H1 (cell line): ENCODE measurements around the gene PARP15. TPM values are rescaled to one million over a fixed set of nuclear protein-coding genes. Genes with fewer than 3 reads are reported as not detected.

ENCODE experiments used
- CTCF ChIA-PET: fragments of 300-600 bp; sonication (Branson Sonifier 250); formaldehyde crosslinking; loops from one replicate; lab custom pipeline; 2021; ENCODE audit not compliant: partially characterized antibody; lab: Charles Lee
- POLR2A ChIA-PET: fragments of 300-600 bp; sonication (Branson Sonifier 250); formaldehyde crosslinking; loops from one replicate; lab custom pipeline; 2021; ENCODE audit warnings: inconsistent platforms; ENCODE audit not compliant: partially characterized antibody; lab: Charles Lee
- DNase-seq, 2 experiments: peaks; one replicate each; pipeline versions ENCODE4 v3.0.0 to v3.0.0-alpha.2; 2010 to 2022; ENCODE audit warnings: low spot score in 2 of 2, low read depth in 1 of 2, mixed read lengths in 1 of 2
- FAIRE-seq: peaks from 2 replicates; lab custom pipeline; 2011; peaks lifted over from hg19 to GRCh38; lab: Jason Lieb, UNC
- H2AFZ ChIP-seq: 2 replicates; pipeline ENCODE4 v1.8.1; 2012; ENCODE audit warnings: low read length, inconsistent platforms
- H2AK5ac ChIP-seq: 2 replicates; pipeline ENCODE4 v1.6.1; 2013; ENCODE audit warnings: low read depth, low read length
- H2BK120ac ChIP-seq: replicated peaks from 2 replicates; pipeline ENCODE3; 2013; ENCODE audit warnings: low read depth, low read length, inconsistent platforms
- H2BK12ac ChIP-seq: 2 replicates; pipeline ENCODE4 v1.6.1; 2013; ENCODE audit warnings: low read depth, low read length
- H2BK15ac ChIP-seq: 2 replicates; pipeline ENCODE4 v1.6.1; 2013; ENCODE audit warnings: low read length
- H2BK20ac ChIP-seq: 2 replicates; pipeline ENCODE4 v1.6.1; 2013; ENCODE audit warnings: low read length
- H2BK5ac ChIP-seq: 2 replicates; pipeline ENCODE4 v1.6.1; 2013; ENCODE audit warnings: low read depth, low read length
- H3K14ac ChIP-seq: 2 replicates; pipeline ENCODE4 v1.6.1; 2013; ENCODE audit warnings: inconsistent platforms; ENCODE audit not compliant: insufficient read length
- H3K18ac ChIP-seq: 2 replicates; pipeline ENCODE4 v1.6.1; 2013; ENCODE audit warnings: low read length; ENCODE audit errors: extremely low read depth
- H3K23ac ChIP-seq: 2 replicates; pipeline ENCODE4 v1.6.1; 2013; ENCODE audit warnings: inconsistent platforms; ENCODE audit not compliant: insufficient read length
- H3K23me2 ChIP-seq: 2 replicates; pipeline ENCODE4 v1.6.1; 2013; ENCODE audit warnings: low read depth, low read length
- H3K27ac ChIP-seq: 2 replicates; pipeline ENCODE4 v1.6.1; 2011; ENCODE audit warnings: low read depth, low read length, inconsistent platforms
- H3K27me3 ChIP-seq, 4 experiments: replicated peaks in 1 of 4; 1 replicate in 1 of 4; 2 replicates in 3 of 4; pipeline versions ENCODE4 v1.6.1 to v1.8.1; 2011 to 2013; ENCODE audit warnings: low read length in 3 of 4, mild to moderate bottlenecking in 3 of 4, inconsistent platforms in 2 of 4, mixed read lengths in 2 of 4, moderate library complexity in 1 of 4; ENCODE audit not compliant: control insufficient read depth in 3 of 4, insufficient read depth in 3 of 4; ENCODE audit errors: extremely low read depth in 1 of 4
- H3K36me3 ChIP-seq, 4 experiments: 2 replicates each; pipeline versions ENCODE4 v1.6.1 to v1.8.1; 2011 to 2013; ENCODE audit warnings: mild to moderate bottlenecking in 4 of 4, low read length in 3 of 4, moderate library complexity in 2 of 4, control low read depth in 1 of 4, inconsistent platforms in 1 of 4; ENCODE audit not compliant: insufficient read depth in 4 of 4, control insufficient read depth in 2 of 4
- H3K4ac ChIP-seq: replicated peaks from 2 replicates; pipeline ENCODE3; 2013; ENCODE audit warnings: low read length, low read depth, mixed read lengths, inconsistent platforms; ENCODE audit not compliant: insufficient read length
- H3K4me1 ChIP-seq, 4 experiments: replicated peaks in 1 of 4; 1 replicate in 1 of 4; 2 replicates in 3 of 4; pipeline versions ENCODE4 v1.6.1 to v1.8.1; 2011 to 2013; ENCODE audit warnings: low read length in 3 of 4, inconsistent platforms in 2 of 4, mixed read lengths in 1 of 4; ENCODE audit not compliant: insufficient read depth in 4 of 4, control insufficient read depth in 3 of 4
- H3K4me2 ChIP-seq, 2 experiments: 2 replicates each; pipeline versions ENCODE4 v1.6.1 to v1.8.1; 2011 to 2013; ENCODE audit warnings: low read depth in 2 of 2, low read length in 2 of 2, control low read depth in 1 of 2, inconsistent platforms in 1 of 2, mild to moderate bottlenecking in 1 of 2; ENCODE audit not compliant: insufficient read depth in 1 of 2
- H3K4me3 ChIP-seq, 4 experiments: fragments of 200-600, 300-600 bp in 1 of 4; sonication (generic), shearing (Covaris generic), sonication (Bioruptor Twin) in 1 of 4; 2 replicates each; pipeline versions ENCODE4 v1.5.1 to v1.8.1; 2011 to 2016; ENCODE audit warnings: low read length in 4 of 4, low read depth in 3 of 4, control low read depth in 2 of 4, inconsistent platforms in 2 of 4, mild to moderate bottlenecking in 2 of 4, mixed read lengths in 1 of 4, moderate library complexity in 1 of 4; ENCODE audit not compliant: insufficient read depth in 2 of 4; ENCODE audit errors: extremely low read depth in 1 of 4
- H3K56ac ChIP-seq: replicated peaks from 2 replicates; pipeline ENCODE3; 2013; ENCODE audit warnings: low read depth, mild to moderate bottlenecking, mixed read lengths, low read length, inconsistent platforms; ENCODE audit not compliant: insufficient read length
- H3K79me1 ChIP-seq: 2 replicates; pipeline ENCODE4 v1.6.1; 2013; ENCODE audit warnings: low read depth, low read length, control low read depth
- H3K79me2 ChIP-seq, 2 experiments: 2 replicates each; pipeline versions ENCODE4 v1.6.1 to v1.8.1; 2012 to 2013; ENCODE audit warnings: low read length in 2 of 2, mild to moderate bottlenecking in 2 of 2, inconsistent platforms in 1 of 2; ENCODE audit not compliant: insufficient read depth in 2 of 2, control insufficient read depth in 1 of 2
- H3K9ac ChIP-seq, 4 experiments: replicated peaks in 1 of 4; 1 replicate in 1 of 4; 2 replicates in 3 of 4; pipeline versions ENCODE4 v1.6.1 to v1.8.1; 2011 to 2013; ENCODE audit warnings: low read depth in 3 of 4, low read length in 3 of 4, control low read depth in 2 of 4, mild to moderate bottlenecking in 2 of 4, moderate library complexity in 2 of 4, inconsistent platforms in 1 of 4; ENCODE audit errors: extremely low read depth in 1 of 4
- H3K9me3 ChIP-seq, 2 experiments: 2 replicates each; pipeline versions ENCODE4 v1.6.1 to v1.8.1; 2012 to 2013; ENCODE audit warnings: mild to moderate bottlenecking in 2 of 2, moderate library complexity in 2 of 2, control low read depth in 1 of 2, inconsistent platforms in 1 of 2, low read depth in 1 of 2, low read length in 1 of 2, mixed read lengths in 1 of 2; ENCODE audit not compliant: insufficient read depth in 2 of 2
- H4K20me1 ChIP-seq, 2 experiments: replicated peaks in 1 of 2; 2 replicates each; pipeline versions ENCODE3 to v1.8.1; 2011 to 2013; ENCODE audit warnings: inconsistent platforms in 2 of 2, low read length in 2 of 2, mild to moderate bottlenecking in 1 of 2; ENCODE audit not compliant: insufficient read depth in 2 of 2, control insufficient read depth in 1 of 2
- H4K5ac ChIP-seq: 2 replicates; pipeline ENCODE4 v1.6.1; 2013; ENCODE audit warnings: low read length, low read depth, mixed read lengths, inconsistent platforms; ENCODE audit not compliant: insufficient read length
- H4K8ac ChIP-seq: 2 replicates; pipeline ENCODE4 v1.8.0; 2013; ENCODE audit warnings: mild to moderate bottlenecking, moderate library complexity, low read length, inconsistent platforms; ENCODE audit not compliant: insufficient read depth; ENCODE audit errors: extremely low read depth
- H4K91ac ChIP-seq: replicated peaks from 2 replicates; pipeline ENCODE3; 2013; ENCODE audit warnings: low read length, mixed read lengths, inconsistent platforms; ENCODE audit not compliant: insufficient read length
- PHF8 ChIP-seq: fragments of 200-600 bp; sonication (generic); conservative IDR thresholded peaks from 2 replicates; pipeline ENCODE4 v1.7.1; 2012; ENCODE audit warnings: low read depth, mild to moderate bottlenecking, inconsistent platforms, low read length, moderate library complexity
- RNF2 ChIP-seq: fragments of 200-900, 300-1000 bp; sonication (generic); IDR thresholded peaks from 2 replicates; pipeline ENCODE4 v1.7.1; 2016; ENCODE audit warnings: borderline replicate concordance, low read depth, mild to moderate bottlenecking, antibody characterized with exemption, low read length; ENCODE audit not compliant: poor library complexity, severe bottlenecking; ENCODE audit errors: missing control alignments
- SP4 ChIP-seq: IDR thresholded peaks from 2 replicates; pipeline ENCODE4 v1.6.1; 2012; ENCODE audit warnings: low read length, inconsistent platforms
- WGBS, 2 experiments: shearing (Covaris generic) in 1 of 2; methylation state at CpG; one replicate each; pipeline versions ENCODE4 v1.1.6 to v1.1.7; 2013 to 2015; ENCODE audit warnings: low lambda C conversion rate in 2 of 2, mixed read lengths in 2 of 2, inconsistent platforms in 1 of 2, low coverage in 1 of 2, missing lambda C conversion rate in 1 of 2; ENCODE audit not compliant: insufficient replicate concordance in 2 of 2, insufficient coverage in 1 of 2, insufficient read length in 1 of 2; ENCODE audit errors: extremely low coverage in 1 of 2, missing lambda C conversion rate in 1 of 2; 5-methylcytosine and 5-hydroxymethylcytosine counted together
- polyA plus RNA-seq, 7 experiments: library from polyadenylated mRNA; depleted of rRNA in 3 of 7; stranded (reverse) in 5 of 7; unstranded in 2 of 7; fragments of >200 nt in 5 of 7; fragments of 200-250 nt in 2 of 7; gene quantifications; 1 replicate in 5 of 7; 2 replicates in 1 of 7; 4 replicates in 1 of 7; pipeline versions ENCODE4 v1.2.1 to v1.2.3, GENCODE V29; 2011 to 2013; ENCODE audit warnings: missing spikeins in 2 of 7, mixed read lengths in 2 of 7
- total RNA-seq: library from RNA; stranded (reverse); fragmentation: NEBNext Ultra II Directional; extraction: Animal tissue kit (Norgen Biotek cat#: 25700); gene quantifications from 2 replicates; pipeline ENCODE4 v1.2.1, GENCODE V29; 2021

PARP15 gene
- total and polyA plus RNA-seq, 2 of the 8 experiments (the other 6 are each of a cell fraction or from before 2014, with no cell fraction given) = 0.37 to 0.45 TPM

DNA sequence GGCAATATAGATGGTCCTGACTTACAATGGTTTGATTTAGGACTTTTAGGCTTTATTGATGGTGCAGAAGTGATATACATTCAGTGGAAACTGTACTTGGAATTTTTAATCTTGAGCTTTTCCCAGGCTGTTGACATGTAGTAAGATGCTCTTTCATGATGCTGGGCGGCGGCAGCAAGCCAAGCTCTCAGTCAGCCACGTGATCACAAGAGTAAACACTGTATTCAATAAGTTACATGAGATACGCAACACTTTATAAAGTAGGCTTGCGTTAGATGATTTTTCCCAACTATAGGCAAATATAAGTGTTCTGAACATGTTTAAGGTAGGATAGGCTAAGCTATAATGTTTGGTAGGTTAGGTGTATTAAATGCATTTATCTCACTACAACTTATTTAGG, 31.3 kb upstream of the PARP15 start:
- Histone ChIP-seq H2BK20ac (no peak overlapping the region), H2BK15ac (no peak overlapping the region), H2BK12ac (no peak overlapping the region), H3K4me1 (peaks cover 0 to 3% (median 0%) of the 10 kb centered on the region in 4 experiments; a peak in 1 of 7 replicates), H4K20me1 (no peaks in the 10 kb centered on the region), H3K36me3 (no peaks in the 10 kb centered on the region), H3K79me2 (no peaks in the 10 kb centered on the region), H3K27me3 (no peaks in the 10 kb centered on the region), H2BK5ac (no peak overlapping the region), H3K18ac (no peak overlapping the region), H3K14ac (no peak overlapping the region), H2AK5ac (no peak overlapping the region), H2AFZ (no peak overlapping the region), H2BK120ac (no peak overlapping the region), H3K4me2 (no peak overlapping the region), H3K9ac (no peak overlapping the region), H4K91ac (no peak overlapping the region), H3K4ac (no peak overlapping the region), H3K27ac (no peak overlapping the region), H3K9me3 (no peaks in the 10 kb centered on the region), H4K8ac (no peak overlapping the region), H3K79me1 (no peaks in the 10 kb centered on the region), H3K23ac (no peak overlapping the region), H4K5ac (no peak overlapping the region), H3K56ac (no peak overlapping the region), H3K23me2 (no peaks in the 10 kb centered on the region), H3K4me3 (no peak overlapping the region)
- 92% methylated on average over 5 of the region's 5 CpGs; no CpG with 5 or more reads in 1 of the 2 experiments for WGBS, 2 experiments
- FAIRE-seq (no peak), DNase-seq (no peak)
- POLR2A ChIA-PET = no interaction called here
- CTCF ChIA-PET = interaction anchor here (1.3 kb wide), 1 partner anchor 13 kb away, joined by 5 read pairs; no protein-coding TSS in a partner anchor
- TF ChIP-seq PHF8 = no peak
- no peak for TF ChIP-seq SP4
- TF ChIP-seq RNF2 = no peak
- TF ChIP-seq, all 59 proteins: peak for 0
